HuH-7.5 (cell line): ENCODE results near the gene GRXCR2.
"Not testable (repeated sequence)": the region's sequence is repeated elsewhere in the genome, so short reads cannot be mapped to it uniquely, and the experiment has no call there.

Source experiments
- DNase-seq: peaks from one replicate; pipeline ENCODE4 v3.0.0; 2011; ENCODE audit warnings: low spot score

Gene GRXCR2

GRCh38 chr5:145874765-145875164 lies 2.0 kb upstream of the GRXCR2 start:
- DNase-seq: no peak

GRCh38 chr5:145872486-145872885 lies 328 bp downstream of the GRXCR2 start:
- DNase-seq: no peak

GRCh38 chr5:145869753-145870152 lies 3.1 kb downstream of the GRXCR2 start:
- no peak for DNase-seq

- DNase-seq: no peak
Observed at GRCh38 chr5:145867806-145868205, 5.0 kb downstream of the GRXCR2 start.

- not testable (repeated sequence) for DNase-seq
Observed at GRCh38 chr5:145864432-145864831, 8.4 kb downstream of the GRXCR2 start.

GRCh38 chr5:145863003-145863402 lies 9.8 kb downstream of the GRXCR2 start:
- DNase-seq: no peak

GRCh38 chr5:145859897-145860296 lies 12.9 kb downstream of the GRXCR2 start:
- DNase-seq: no peak

- no peak for DNase-seq
Observed at GRCh38 chr5:145859453-145859852, 13.4 kb downstream of the GRXCR2 start.

GRCh38 chr5:145858959-145859358 lies 13.9 kb downstream of the GRXCR2 start:
- no peak for DNase-seq

GRCh38 chr5:145856285-145856818 lies 16.5 kb downstream of the GRXCR2 start:
- DNase-seq: no peak

GRCh38 chr5:145855763-145856267 lies 17.0 kb downstream of the GRXCR2 start:
- DNase-seq: no peak

GRCh38 chr5:145854651-145855258 lies 18.1 kb downstream of the GRXCR2 start:
- no peak for DNase-seq

GRCh38 chr5:145853781-145854376 lies 18.9 kb downstream of the GRXCR2 start:
- DNase-seq: no peak

- DNase-seq: no peak
Observed at GRCh38 chr5:145852990-145853389, 19.8 kb downstream of the GRXCR2 start.

GRCh38 chr5:145848854-145849253 lies 24.0 kb downstream of the GRXCR2 start:
- DNase-seq: no peak

GRCh38 chr5:145847499-145848497 lies 25.0 kb downstream of the GRXCR2 start:
- no peak for DNase-seq

- no peak for DNase-seq
Observed at GRCh38 chr5:145846081-145846480, 26.7 kb downstream of the GRXCR2 start.

- no peak for DNase-seq
Observed at GRCh38 chr5:145841299-145841698, 31.5 kb downstream of the GRXCR2 start.

- DNase-seq: no peak
Observed at GRCh38 chr5:145840458-145841132, 32.2 kb downstream of the GRXCR2 start.

GRCh38 chr5:145838276-145838675 lies 34.5 kb downstream of the GRXCR2 start:
- DNase-seq: no peak

GRCh38 chr5:145836241-145836640 lies 36.6 kb downstream of the GRXCR2 start:
- DNase-seq: not testable (repeated sequence)

- DNase-seq: no peak
Observed at GRCh38 chr5:145835848-145836239, 37.0 kb downstream of the GRXCR2 start.
